K562 (cell line): Measurements from ENCODE around the gene ACKR3. TPM values are rescaled to one million over a fixed set of nuclear protein-coding genes. Genes with fewer than 3 reads are reported as not detected.

ENCODE experiments used
- ATAC-seq: fragments of 200-7000 bp; cut with Tn5 transposase; 3 replicates; pipeline ENCODE4 v1.9.1; 2020; ENCODE audit warnings: moderate library complexity
- BruUV-seq: library from RNA; stranded (reverse); fragments of 400-500 nt; replicated peaks from 2 replicates; lab custom pipeline; 2021; lab: Mats Ljungman, UMichigan
- CTCF ChIA-PET: fragments of 300-600 bp; formaldehyde crosslinking; extraction: SDS; loops from one replicate; lab custom pipeline; 2021; ENCODE audit warnings: low intra/inter-chr PET ratio; lab: Yijun Ruan, JAX
- POLR2A ChIA-PET: fragments of 300-600, 350-650 bp; sonication (Branson Sonifier 250); formaldehyde crosslinking; extraction: SDS; loops from one replicate; lab custom pipeline; 2021; ENCODE audit warnings: antibody characterized with exemption, inconsistent platforms; lab: Yijun Ruan, JAX
- DNase-seq, 4 experiments: peaks; one replicate each; pipeline versions ENCODE4 v3.0.0 to v3.0.0-alpha.2; 2011 to 2018; ENCODE audit warnings: low spot score in 3 of 4, mixed read lengths in 3 of 4; ENCODE audit errors: extremely low read depth in 1 of 4
- FAIRE-seq: peaks from 2 replicates; lab custom pipeline; 2011; peaks lifted over from hg19 to GRCh38; lab: Jason Lieb, UNC
- H2AFZ ChIP-seq: 2 replicates; pipeline ENCODE4 v1.6.0; 2011; ENCODE audit warnings: low read depth, low read length, control low read depth, inconsistent platforms
- H3K27ac ChIP-seq: fragments of 200-600 bp; 3 replicates; pipeline ENCODE4 v1.8.0; 2011; ENCODE audit warnings: low read depth, mild to moderate bottlenecking, control low read depth, inconsistent platforms, low read length, moderate library complexity, mixed read lengths; ENCODE audit errors: extremely low read depth
- H3K27me3 ChIP-seq, 2 experiments: fragments of 300-600 bp in 1 of 2; 2 replicates in 1 of 2; 3 replicates in 1 of 2; pipeline versions ENCODE4 v1.6.0 to v1.8.0; 2011; ENCODE audit warnings: inconsistent platforms in 2 of 2, low read length in 2 of 2, mild to moderate bottlenecking in 1 of 2, mixed read lengths in 1 of 2, moderate library complexity in 1 of 2; ENCODE audit not compliant: control insufficient read depth in 2 of 2, insufficient read depth in 2 of 2
- H3K36me3 ChIP-seq: fragments of 300-600 bp; 3 replicates; pipeline ENCODE4 v1.8.0; 2011; ENCODE audit warnings: mild to moderate bottlenecking, low read length, inconsistent platforms; ENCODE audit not compliant: control insufficient read depth, insufficient read depth
- H3K4me1 ChIP-seq, 2 experiments: fragments of 200-600 bp in 1 of 2; replicated peaks in 1 of 2; 2 replicates in 1 of 2; 3 replicates in 1 of 2; pipeline versions ENCODE4 v1.5.1 to v1.8.0; 2011; ENCODE audit warnings: inconsistent platforms in 2 of 2, low read length in 2 of 2, mild to moderate bottlenecking in 1 of 2, mixed read lengths in 1 of 2, moderate library complexity in 1 of 2; ENCODE audit not compliant: control insufficient read depth in 2 of 2, insufficient read depth in 2 of 2
- H3K4me2 ChIP-seq: 2 replicates; pipeline ENCODE4 v1.6.1; 2011; ENCODE audit warnings: low read length, control low read depth, inconsistent platforms, mixed read lengths; ENCODE audit not compliant: insufficient read depth
- H3K4me3 ChIP-seq: fragments of 200-600 bp; sonication (generic), shearing (Covaris generic); 2 replicates; pipeline ENCODE4 v1.5.1; 2016; ENCODE audit warnings: control low read depth, inconsistent platforms
- H3K79me2 ChIP-seq: fragments of 200-600 bp; 3 replicates; pipeline ENCODE4 v1.8.0; 2011; ENCODE audit warnings: low read length, inconsistent platforms; ENCODE audit not compliant: control insufficient read depth, insufficient read depth
- H3K9ac ChIP-seq, 2 experiments: 2 replicates each; pipeline versions ENCODE4 v1.6.0 to v1.6.1; 2011; ENCODE audit warnings: low read depth in 2 of 2, low read length in 2 of 2, control low read depth in 1 of 2, inconsistent platforms in 1 of 2, mild to moderate bottlenecking in 1 of 2, mixed read lengths in 1 of 2; ENCODE audit not compliant: insufficient read depth in 1 of 2
- H3K9me1 ChIP-seq: one replicate; pipeline ENCODE4 v1.6.0; 2011; ENCODE audit warnings: inconsistent platforms, mild to moderate bottlenecking, low read length, moderate library complexity; ENCODE audit not compliant: control insufficient read depth, insufficient read depth
- H3K9me3 ChIP-seq: replicated peaks from 2 replicates; pipeline ENCODE4 v1.5.1; 2011; ENCODE audit warnings: low read depth, low read length, inconsistent platforms; ENCODE audit not compliant: control insufficient read depth, insufficient read depth
- H4K20me1 ChIP-seq: replicated peaks from 2 replicates; pipeline ENCODE4 v1.6.1; 2011; ENCODE audit warnings: low read length, inconsistent platforms, mixed read lengths; ENCODE audit not compliant: control insufficient read depth, insufficient read depth
- ASH1L ChIP-seq: fragments of 450-650 bp; IDR thresholded peaks from 2 replicates; pipeline ENCODE4 v1.6.1; 2018; ENCODE audit warnings: borderline replicate concordance, mild to moderate bottlenecking, low read depth; ENCODE audit not compliant: partially characterized antibody
- CCNT2 ChIP-seq: IDR thresholded peaks from 2 replicates; pipeline ENCODE4 v1.6.1; 2011; ENCODE audit warnings: borderline replicate concordance, low read depth, mild to moderate bottlenecking, moderate library complexity, mixed read lengths, low read length; ENCODE audit not compliant: insufficient read length; ENCODE audit errors: extremely low read depth
- E2F3 ChIP-seq: fragments of 250-450 bp; sonication (Bioruptor Pico); IDR thresholded peaks from 2 replicates; pipeline ENCODE4 v1.4.0; 2020; ENCODE audit warnings: mild to moderate bottlenecking
- HMG20A ChIP-seq: fragments of 450-650 bp; formaldehyde crosslinking; conservative IDR thresholded peaks from 2 replicates; pipeline ENCODE4 v1.4.0; 2020; ENCODE audit warnings: mild to moderate bottlenecking, mixed read lengths
- KAT2B ChIP-seq: IDR thresholded peaks from one replicate; pipeline ENCODE4 v1.6.1; 2012; ENCODE audit warnings: low read depth, mild to moderate bottlenecking, control low read depth, inconsistent platforms, low read length, moderate library complexity
- POLR2A ChIP-seq: fragments of 450-650 bp; conservative IDR thresholded peaks from 2 replicates; pipeline ENCODE4 v1.6.1; 2016
- THRAP3 ChIP-seq: fragments of 450-650 bp; IDR thresholded peaks from 2 replicates; pipeline ENCODE4 v1.6.1; 2016; ENCODE audit warnings: mild to moderate bottlenecking, inconsistent platforms, borderline replicate concordance
- WGBS: fragments of 100-300 bp; shearing (Covaris generic); methylation state at CpG from one replicate; pipeline ENCODE4 v1.1.6; 2016; ENCODE audit warnings: low coverage, mixed read lengths; ENCODE audit not compliant: insufficient coverage; ENCODE audit errors: missing lambda C conversion rate; 5-methylcytosine and 5-hydroxymethylcytosine counted together
- in situ Hi-C: fragments of 300-500 bp; cut with MboI; formaldehyde crosslinking; loops from 4 replicates; pipeline ENCODE4 v1.15.0; 2018; ENCODE audit warnings: inconsistent platforms, mixed read lengths
- intact Hi-C: fragments of 100-400 bp; cut with micrococcal nuclease; formaldehyde crosslinking; loops from 2 replicates; pipeline ENCODE4 v1.14.2; 2022
- polyA plus RNA-seq, 8 experiments: library from polyadenylated mRNA; depleted of rRNA in 4 of 8; stranded (reverse) in 5 of 8; unstranded in 3 of 8; fragments of >200 nt; fragmentation: Nextera tagmentation in 2 of 8; fragmentation: Illumina TruSeq in 1 of 8; extraction: Ambion mirVana in 2 of 8; extraction: Trizol in 1 of 8; gene quantifications; 2 replicates each; pipeline versions ENCODE4 v1.2.1 to v1.2.3, GENCODE V29; 2011 to 2014; ENCODE audit warnings: inconsistent platforms in 1 of 8, missing spikeins in 1 of 8
- total RNA-seq, 7 experiments: library from RNA; depleted of rRNA in 6 of 7; stranded (reverse); fragments of >200 nt in 6 of 7; fragmentation: Illumina TruSeq in 2 of 7; extraction: Trizol in 2 of 7; gene quantifications; 2 replicates each; pipeline versions ENCODE4 v1.2.1 to v1.2.3, GENCODE V29; 2011 to 2021; ENCODE audit warnings: low replicate concordance in 1 of 7

ACKR3 gene
- total and polyA plus RNA-seq, 9 of the 15 experiments (the other 6 are each of a cell fraction or from before 2014, with no cell fraction given): 0.07 TPM; not detected in 8

- intact Hi-C loops (no loop called here), in situ Hi-C loops (no loop called here)
- WGBS: 0% methylated on average over 7 of the region's 10 CpGs
- Histone ChIP-seq H2AFZ (no peak overlapping the region), H3K79me2 (no peaks in the 10 kb centered on the region), H3K4me1 (no peaks in the 10 kb centered on the region; a peak in 1 of 5 replicates), H3K4me3 (no peak overlapping the region), H3K4me2 (no peak overlapping the region), H4K20me1 (no peaks in the 10 kb centered on the region), H3K9me1 (no peaks in the 10 kb centered on the region), H3K9ac (no peak overlapping the region), H3K36me3 (no peaks in the 10 kb centered on the region), H3K27ac (no peak overlapping the region), H3K27me3 (peaks cover 3 to 26% of the 10 kb centered on the region in 2 experiments; a peak in 3 of 5 replicates), H3K9me3 (no peaks in the 10 kb centered on the region)
- ChIA-PET POLR2A (interaction anchor here (0.6 kb wide), 1 partner anchor 305 kb away, joined by 3 read pairs; no protein-coding TSS in a partner anchor), CTCF (no interaction called here)
- ATAC-seq (no peak), FAIRE-seq (no peak), DNase-seq (no peak)
- TF ChIP-seq ASH1L (no peak), CCNT2 (no peak), HMG20A (CRISPR knock-in tag) (no peak), E2F3 (CRISPR knock-in tag) (no peak), KAT2B (no peak), THRAP3 (no peak), POLR2A (no peak)
- no TSS peak for BruUV-seq
These were observed 43.1 kb downstream of the ACKR3 start for GRCh38 chr2:236612737-236613136.
